ENCODE results near the gene ANP32D.
"Not testable (repeated sequence)": the region's sequence is repeated elsewhere in the genome, so short reads cannot be mapped to it uniquely, and the experiment has no call there.

DNA sequence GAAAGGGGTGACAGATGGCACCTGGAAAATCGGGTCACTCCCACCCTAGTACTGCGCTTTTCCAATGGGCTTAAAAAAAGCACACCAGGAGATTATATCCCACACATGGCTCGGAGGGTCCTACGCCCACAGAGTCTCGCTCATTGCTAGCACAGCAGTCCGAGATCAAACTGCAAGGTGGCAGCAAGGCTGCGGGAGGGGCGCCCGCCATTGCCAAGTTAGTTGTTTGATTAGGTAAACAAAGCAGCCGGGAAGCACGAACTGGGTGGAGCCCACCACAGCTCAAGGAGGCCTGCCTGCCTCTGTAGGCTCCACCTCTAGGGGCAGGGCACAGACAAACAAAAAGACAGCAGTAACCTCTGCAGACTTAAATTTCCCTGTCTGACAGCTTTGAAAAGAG, 2.1 kb downstream of the ANP32D start:
- TF ChIP-seq, protein P1, sequence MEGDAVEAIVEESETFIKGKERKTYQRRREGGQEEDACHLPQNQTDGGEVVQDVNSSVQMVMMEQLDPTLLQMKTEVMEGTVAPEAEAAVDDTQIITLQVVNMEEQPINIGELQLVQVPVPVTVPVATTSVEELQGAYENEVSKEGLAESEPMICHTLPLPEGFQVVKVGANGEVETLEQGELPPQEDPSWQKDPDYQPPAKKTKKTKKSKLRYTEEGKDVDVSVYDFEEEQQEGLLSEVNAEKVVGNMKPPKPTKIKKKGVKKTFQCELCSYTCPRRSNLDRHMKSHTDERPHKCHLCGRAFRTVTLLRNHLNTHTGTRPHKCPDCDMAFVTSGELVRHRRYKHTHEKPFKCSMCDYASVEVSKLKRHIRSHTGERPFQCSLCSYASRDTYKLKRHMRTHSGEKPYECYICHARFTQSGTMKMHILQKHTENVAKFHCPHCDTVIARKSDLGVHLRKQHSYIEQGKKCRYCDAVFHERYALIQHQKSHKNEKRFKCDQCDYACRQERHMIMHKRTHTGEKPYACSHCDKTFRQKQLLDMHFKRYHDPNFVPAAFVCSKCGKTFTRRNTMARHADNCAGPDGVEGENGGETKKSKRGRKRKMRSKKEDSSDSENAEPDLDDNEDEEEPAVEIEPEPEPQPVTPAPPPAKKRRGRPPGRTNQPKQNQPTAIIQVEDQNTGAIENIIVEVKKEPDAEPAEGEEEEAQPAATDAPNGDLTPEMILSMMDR (IDR thresholded peaks at IDR 0.05): not testable (repeated sequence)
- not testable (repeated sequence) for TF ChIP-seq POLR2A (IDR thresholded peaks at IDR 0.05)
